Activated B cell treated with CpG ODN at 0.5 μM for 24 hours (primary cell): ENCODE results near the gene CTBP1. TPM values are rescaled to one million over a fixed set of nuclear protein-coding genes. Genes with fewer than 3 reads are reported as not detected.

Experiments used
- ATAC-seq: fragments of 200-7000 bp; cut with Tn5 transposase; one replicate; pipeline ENCODE4 v1.10.0; 2021; ENCODE audit warnings: low read depth, mild to moderate bottlenecking, moderate library complexity
- CTCF ChIA-PET: fragments of 350-600 bp; sonication (Branson Sonifier 250); formaldehyde crosslinking; loops from one replicate; lab custom pipeline; 2021; ENCODE audit warnings: antibody characterized with exemption; lab: Charles Lee
- POLR2A ChIA-PET: fragments of 350-600 bp; sonication (Branson Sonifier 250); formaldehyde crosslinking; loops from one replicate; lab custom pipeline; 2021; ENCODE audit warnings: antibody characterized with exemption; lab: Charles Lee
- DNase-seq: peaks from one replicate; pipeline ENCODE4 v3.0.0; 2022
- H3K27ac Mint-ChIP-seq: one replicate; pipeline ENCODE4 v1.8.0; 2020; ENCODE audit warnings: mixed read lengths
- H3K27me3 Mint-ChIP-seq: one replicate; pipeline ENCODE4 v1.8.0; 2021; ENCODE audit warnings: mixed read lengths
- H3K36me3 Mint-ChIP-seq: one replicate; pipeline ENCODE4 v1.8.0; 2021; ENCODE audit warnings: low read depth, mixed read lengths
- H3K4me1 Mint-ChIP-seq: one replicate; pipeline ENCODE4 v1.8.0; 2021; ENCODE audit warnings: mixed read lengths
- H3K4me3 Mint-ChIP-seq: one replicate; pipeline ENCODE4 v1.8.0; 2020; ENCODE audit warnings: mild to moderate bottlenecking, mixed read lengths
- H3K9me3 Mint-ChIP-seq: one replicate; pipeline ENCODE4 v1.8.0; 2020; ENCODE audit warnings: mixed read lengths
- intact Hi-C: fragments of 100-400 bp; cut with micrococcal nuclease; formaldehyde crosslinking; loops from one replicate; pipeline ENCODE4 v1.15.1; 2024
- total RNA-seq: library from RNA; stranded (reverse); gene quantifications from 2 replicates; pipeline ENCODE4 v1.2.3, GENCODE V29; 2022
- TF ChIP-seq, protein P1 (sequence below): fragments of 200-600 bp; IDR thresholded peaks from one replicate; pipeline ENCODE4 v1.8.0; 2022; ENCODE audit warnings: antibody characterized with exemption, mild to moderate bottlenecking

The CTBP1 gene
- total RNA-seq, 1 donor from 2014 or later: 175 TPM

DNA sequence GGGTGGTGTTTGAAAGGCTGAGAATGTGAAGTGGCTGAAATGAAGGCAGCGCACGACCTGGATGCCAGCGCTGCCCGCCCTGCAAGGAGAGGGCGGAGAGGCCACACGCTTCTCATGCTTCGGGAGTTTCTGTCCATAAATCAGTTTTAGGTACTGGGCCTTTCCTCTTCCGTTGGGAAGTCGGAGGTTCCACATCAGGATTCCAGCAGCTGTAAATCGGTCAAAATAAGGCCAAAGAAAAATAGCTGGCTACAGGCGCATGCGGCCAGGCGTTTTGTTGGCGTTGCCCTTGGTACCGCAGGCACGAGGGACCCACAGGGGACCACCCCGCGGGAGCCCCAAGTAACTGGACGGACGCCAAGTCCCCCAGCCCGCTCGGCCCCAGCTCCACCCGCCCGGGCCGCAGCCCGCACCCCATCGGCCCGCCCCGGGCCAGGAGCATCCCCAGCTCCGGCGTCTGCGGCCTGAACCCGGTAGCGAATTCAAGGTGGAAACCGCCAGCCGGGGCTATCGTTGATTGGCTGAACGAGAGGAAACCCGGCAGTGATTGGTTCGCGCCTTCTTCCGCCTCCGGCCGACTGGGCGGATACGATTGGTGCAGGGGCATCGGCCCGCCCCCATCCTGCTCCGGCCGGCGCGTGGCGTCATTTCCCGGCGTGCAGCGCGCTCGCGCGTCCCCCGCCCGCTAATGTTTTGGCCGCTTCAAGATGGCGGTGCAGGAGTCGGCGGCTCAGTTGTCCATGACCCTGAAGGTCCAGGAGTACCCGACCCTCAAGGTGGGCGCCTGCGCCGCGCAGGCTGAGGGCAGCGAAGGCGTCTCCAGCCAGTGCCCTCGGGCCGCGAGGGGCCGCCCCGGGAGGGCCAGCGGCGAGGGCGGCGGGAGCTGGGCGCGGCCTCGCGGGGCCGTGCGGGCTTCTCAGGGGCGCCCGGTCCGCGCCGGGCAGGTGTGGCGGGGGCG, 40.6 kb upstream of the CTBP1 start, which contains the start of gene MAEA:
MAEA (plus strand) TSS at position 685 of the 958 bp plus-strand sequence; CDS start at position 708, 23 bp downstream.
- Mint-ChIP-seq H3K27me3 (no peaks in the 10 kb centered on the region), H3K4me1 (peaks cover 44% of the 10 kb centered on the region), H3K9me3 (peaks cover 4% of the 10 kb centered on the region), H3K4me3 (peak within 1 kb of the TSS; percentile 90), H3K36me3 (peaks cover 3% of the 10 kb centered on the region), H3K27ac (peak within 1 kb of the TSS; percentile 81)
- TF ChIP-seq, protein P1, sequence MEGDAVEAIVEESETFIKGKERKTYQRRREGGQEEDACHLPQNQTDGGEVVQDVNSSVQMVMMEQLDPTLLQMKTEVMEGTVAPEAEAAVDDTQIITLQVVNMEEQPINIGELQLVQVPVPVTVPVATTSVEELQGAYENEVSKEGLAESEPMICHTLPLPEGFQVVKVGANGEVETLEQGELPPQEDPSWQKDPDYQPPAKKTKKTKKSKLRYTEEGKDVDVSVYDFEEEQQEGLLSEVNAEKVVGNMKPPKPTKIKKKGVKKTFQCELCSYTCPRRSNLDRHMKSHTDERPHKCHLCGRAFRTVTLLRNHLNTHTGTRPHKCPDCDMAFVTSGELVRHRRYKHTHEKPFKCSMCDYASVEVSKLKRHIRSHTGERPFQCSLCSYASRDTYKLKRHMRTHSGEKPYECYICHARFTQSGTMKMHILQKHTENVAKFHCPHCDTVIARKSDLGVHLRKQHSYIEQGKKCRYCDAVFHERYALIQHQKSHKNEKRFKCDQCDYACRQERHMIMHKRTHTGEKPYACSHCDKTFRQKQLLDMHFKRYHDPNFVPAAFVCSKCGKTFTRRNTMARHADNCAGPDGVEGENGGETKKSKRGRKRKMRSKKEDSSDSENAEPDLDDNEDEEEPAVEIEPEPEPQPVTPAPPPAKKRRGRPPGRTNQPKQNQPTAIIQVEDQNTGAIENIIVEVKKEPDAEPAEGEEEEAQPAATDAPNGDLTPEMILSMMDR: no peak
- intact Hi-C loops: loop anchor here (1.0 to 5.0 kb wide), 6 partner anchors 17 to 122 kb away; partner anchors contain the start of genes CTBP1 and UVSSA
- ATAC-seq: peak; percentile 96
- POLR2A ChIA-PET: interaction anchor here (0.5 to 3.3 kb wide), 11 partner anchors 20 to 269 kb away, joined by 3 to 32 read pairs (median 6); partner anchors contain the start of genes CTBP1 and UVSSA
- CTCF ChIA-PET: interaction anchor here (1.2 kb wide), 2 partner anchors 21 to 40 kb away, joined by 3 to 4 read pairs; no protein-coding TSS in a partner anchor
- peak; percentile 95 for DNase-seq

DNA sequence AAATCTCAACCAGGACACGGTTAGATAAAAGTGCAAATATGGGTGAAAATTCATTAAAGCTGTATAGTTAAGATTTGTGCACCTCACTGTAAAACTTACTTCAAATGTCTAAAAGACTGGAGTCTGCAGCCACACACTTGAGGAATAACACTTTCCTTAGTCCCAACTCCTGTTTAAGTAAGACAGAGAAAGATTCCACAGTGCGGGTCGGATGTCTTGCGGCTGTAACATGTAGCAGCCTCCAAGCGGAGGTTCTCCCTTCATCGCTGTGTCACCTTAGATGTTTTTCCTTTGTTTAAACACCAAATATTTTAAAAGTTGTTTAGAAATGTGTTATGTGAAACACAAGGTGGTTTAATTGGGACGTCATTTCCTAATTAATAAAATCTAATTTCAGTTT, 39.9 kb upstream of the CTBP1 start:
- POLR2A ChIA-PET: interaction anchor here (0.5 to 3.3 kb wide), 8 partner anchors 20 to 269 kb away, joined by 3 to 32 read pairs (median 7); partner anchors contain the start of genes CTBP1 and UVSSA
- Mint-ChIP-seq H3K4me1 (peaks cover 37% of the 10 kb centered on the region), H3K4me3 (peak overlapping the region; percentile 90), H3K27ac (peak overlapping the region; percentile 81), H3K9me3 (peaks cover 4% of the 10 kb centered on the region), H3K36me3 (peaks cover 3% of the 10 kb centered on the region), H3K27me3 (no peaks in the 10 kb centered on the region)
- DNase-seq (no peak), ATAC-seq (no peak)
- intact Hi-C loops: loop anchor here (1.0 to 5.0 kb wide), 6 partner anchors 18 to 121 kb away; partner anchors contain the start of genes CTBP1 and UVSSA
- CTCF ChIA-PET: interaction anchor here (1.2 kb wide), 1 partner anchor 20 kb away, joined by 4 read pairs; no protein-coding TSS in a partner anchor
- TF ChIP-seq, protein P1: no peak

DNA sequence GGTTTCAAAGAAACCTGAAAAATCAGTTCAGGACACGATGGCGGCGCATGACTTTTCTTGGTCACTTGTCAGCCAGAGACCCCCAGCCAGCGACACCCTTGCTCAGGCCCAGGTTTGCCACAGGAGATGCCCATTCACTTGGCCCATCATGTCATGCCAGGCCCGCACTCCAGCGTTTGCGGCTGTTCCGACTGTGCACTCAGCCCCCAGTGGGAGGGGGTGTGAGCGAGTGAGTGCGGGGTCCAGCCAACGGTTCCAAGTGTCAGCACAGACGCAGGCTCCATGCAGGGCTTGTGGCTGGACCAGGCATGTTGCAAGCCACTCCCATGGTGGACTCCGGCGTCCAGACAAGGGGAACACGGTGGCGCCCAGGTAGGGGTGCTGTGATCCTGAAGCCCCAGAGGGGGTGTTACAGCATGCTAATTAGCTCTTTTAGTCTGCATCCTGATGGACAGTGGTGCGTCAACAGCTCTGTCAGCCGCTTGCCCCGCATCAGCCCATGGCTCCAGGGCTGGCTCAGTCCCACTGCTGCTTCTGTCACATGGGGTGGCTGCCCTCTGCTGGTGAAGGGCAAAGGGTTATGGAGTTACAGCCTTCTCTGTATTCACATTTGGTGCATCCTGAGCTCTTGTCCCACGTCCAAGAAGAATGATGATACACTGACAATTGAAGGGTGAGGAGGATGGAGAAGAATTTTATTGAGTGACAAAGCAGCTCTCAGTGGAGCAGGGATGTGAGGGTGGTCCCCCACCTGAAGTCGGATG, 37.0 kb upstream of the CTBP1 start:
- Mint-ChIP-seq H3K36me3 (no peaks in the 10 kb centered on the region), H3K9me3 (peaks cover 4% of the 10 kb centered on the region), H3K4me3 (no peak overlapping the region), H3K4me1 (peaks cover 13% of the 10 kb centered on the region), H3K27ac (no peak overlapping the region), H3K27me3 (no peaks in the 10 kb centered on the region)
- intact Hi-C loops: loop anchor here (1.0 to 5.0 kb wide), 2 partner anchors 39 to 156 kb away; partner anchors contain the start of gene CTBP1
- TF ChIP-seq, protein P1: no peak
- DNase-seq: no peak
- ChIA-PET CTCF (interaction anchor here (0.9 kb wide), 1 partner anchor 118 kb away, joined by 3 read pairs; no protein-coding TSS in a partner anchor), POLR2A (no interaction called here)
- ATAC-seq: no peak

GRCh38 chr4:1285151-1285789, 36.3 kb upstream of the CTBP1 start:
- intact Hi-C loops: loop anchor here (5.0 kb wide), 1 partner anchor 38 kb away; the partner anchor contains the start of gene CTBP1
- Mint-ChIP-seq H3K27me3 (no peaks in the 10 kb centered on the region), H3K9me3 (peaks cover 4% of the 10 kb centered on the region), H3K4me3 (no peak overlapping the region), H3K27ac (no peak overlapping the region), H3K36me3 (no peaks in the 10 kb centered on the region), H3K4me1 (peaks cover 6% of the 10 kb centered on the region)
- CTCF ChIA-PET: no interaction called here
- TF ChIP-seq, protein P1: no peak
- POLR2A ChIA-PET: no interaction called here
- DNase-seq: no peak
- no peak for ATAC-seq
